Keratinocyte (primary cell): ENCODE results near the gene SLC39A11. TPM values are rescaled to one million over a fixed set of nuclear protein-coding genes. Genes with fewer than 3 reads are reported as not detected.

ENCODE experiments used
- DNase-seq: peaks from one replicate; pipeline ENCODE4 v3.0.0-alpha.2; 2011; ENCODE audit warnings: low read depth, missing footprints, low spot score
- FAIRE-seq: peaks from 2 replicates; lab custom pipeline; 2011; peaks lifted over from hg19 to GRCh38; lab: Jason Lieb, UNC
- H2AFZ ChIP-seq: 2 replicates; pipeline ENCODE4 v1.6.0; 2012; ENCODE audit warnings: low read length, control low read depth, inconsistent platforms; ENCODE audit not compliant: control insufficient read depth
- H3K27ac ChIP-seq: 2 replicates; pipeline ENCODE4 v1.5.1; 2011; ENCODE audit warnings: low read length; ENCODE audit not compliant: control insufficient read depth, insufficient read depth
- H3K27me3 ChIP-seq: 3 replicates; pipeline ENCODE4 v1.6.0; 2011; ENCODE audit warnings: low read length; ENCODE audit not compliant: control insufficient read depth, insufficient read depth; ENCODE audit errors: extremely low read depth
- H3K36me3 ChIP-seq, 2 experiments: 2 replicates in 1 of 2; 3 replicates in 1 of 2; pipeline ENCODE4 v1.5.1; 2011; ENCODE audit warnings: low read length in 2 of 2, mild to moderate bottlenecking in 1 of 2; ENCODE audit not compliant: control insufficient read depth in 2 of 2, insufficient read depth in 2 of 2; ENCODE audit errors: extremely low read depth in 1 of 2
- H3K4me1 ChIP-seq: 3 replicates; pipeline ENCODE4 v1.5.1; 2011; ENCODE audit warnings: low read length; ENCODE audit not compliant: control insufficient read depth, insufficient read depth; ENCODE audit errors: extremely low read depth
- H3K4me2 ChIP-seq: 3 replicates; pipeline ENCODE4 v1.6.0; 2011; ENCODE audit warnings: low read depth, low read length; ENCODE audit not compliant: control insufficient read depth, insufficient read depth; ENCODE audit errors: extremely low read depth
- H3K4me3 ChIP-seq, 3 experiments: fragments of 200-600 bp in 1 of 3; sonication (generic) in 1 of 3; 2 replicates in 2 of 3; 3 replicates in 1 of 3; pipeline ENCODE4 v1.5.1; 2011 to 2016; ENCODE audit warnings: low read length in 3 of 3, mild to moderate bottlenecking in 3 of 3, control low read depth in 2 of 3, inconsistent platforms in 1 of 3, low read depth in 1 of 3, mixed read lengths in 1 of 3, mixed run types in 1 of 3, moderate library complexity in 1 of 3; ENCODE audit not compliant: control insufficient read depth in 2 of 3, insufficient read depth in 2 of 3; ENCODE audit errors: extremely low read depth in 1 of 3
- H3K79me2 ChIP-seq: 2 replicates; pipeline ENCODE4 v1.6.0; 2012; ENCODE audit warnings: low read length; ENCODE audit not compliant: control insufficient read depth, insufficient read depth
- H3K9ac ChIP-seq: 3 replicates; pipeline ENCODE4 v1.6.0; 2011; ENCODE audit warnings: low read length; ENCODE audit not compliant: control insufficient read depth, insufficient read depth; ENCODE audit errors: extremely low read depth
- H3K9me1 ChIP-seq: 3 replicates; pipeline ENCODE4 v1.6.0; 2011; ENCODE audit warnings: low read length; ENCODE audit not compliant: control insufficient read depth, insufficient read depth; ENCODE audit errors: extremely low read depth
- H3K9me3 ChIP-seq: 2 replicates; pipeline ENCODE4 v1.5.1; 2012; ENCODE audit warnings: low read depth, low read length; ENCODE audit not compliant: control insufficient read depth
- H4K20me1 ChIP-seq: 3 replicates; pipeline ENCODE4 v1.6.0; 2011; ENCODE audit warnings: low read length; ENCODE audit not compliant: control insufficient read depth, insufficient read depth; ENCODE audit errors: extremely low read depth
- EZH2 ChIP-seq: IDR thresholded peaks from one replicate; pipeline ENCODE4 v1.6.1; 2012; ENCODE audit warnings: inconsistent platforms, mild to moderate bottlenecking, low read length, moderate library complexity
- dilution Hi-C: fragments of 300-500 bp; cut with MboI; formaldehyde crosslinking; loops from one replicate; pipeline ENCODE4 v1.7.0; 2020; ENCODE audit warnings: low sequenced_read_pairs; ENCODE audit not compliant: extremely low pct_ligation_motif_present
- polyA plus RNA-seq, 5 experiments: library from polyadenylated mRNA; depleted of rRNA in 3 of 5; stranded (reverse) in 3 of 5; stranded (forward) in 1 of 5; unstranded in 1 of 5; fragments of >200 nt; gene quantifications; 1 replicate in 1 of 5; 2 replicates in 3 of 5; 3 replicates in 1 of 5; pipeline versions ENCODE4 v1.2.1 to v1.2.3, GENCODE V29; 2011 to 2012; ENCODE audit warnings: missing spikeins in 2 of 5, low read depth in 1 of 5, low replicate concordance in 1 of 5
- TF ChIP-seq, protein P1 (sequence below), 3 experiments: IDR thresholded peaks in 1 of 3; conservative IDR thresholded peaks in 1 of 3; optimal IDR thresholded peaks in 1 of 3; 2 replicates in 2 of 3; 3 replicates in 1 of 3; pipeline versions ENCODE3 to v1.5.1; 2011; ENCODE audit warnings: low read length in 3 of 3, mild to moderate bottlenecking in 3 of 3, moderate library complexity in 2 of 3, control low read depth in 1 of 3, inconsistent platforms in 1 of 3; ENCODE audit not compliant: insufficient read depth in 2 of 3; ENCODE audit errors: extremely low read depth in 1 of 3

SLC39A11 gene
- polyA plus RNA-seq, 1 donor (not counting 4 experiments of a cell fraction or from before 2014, with no cell fraction given): 11.5 TPM

DNA sequence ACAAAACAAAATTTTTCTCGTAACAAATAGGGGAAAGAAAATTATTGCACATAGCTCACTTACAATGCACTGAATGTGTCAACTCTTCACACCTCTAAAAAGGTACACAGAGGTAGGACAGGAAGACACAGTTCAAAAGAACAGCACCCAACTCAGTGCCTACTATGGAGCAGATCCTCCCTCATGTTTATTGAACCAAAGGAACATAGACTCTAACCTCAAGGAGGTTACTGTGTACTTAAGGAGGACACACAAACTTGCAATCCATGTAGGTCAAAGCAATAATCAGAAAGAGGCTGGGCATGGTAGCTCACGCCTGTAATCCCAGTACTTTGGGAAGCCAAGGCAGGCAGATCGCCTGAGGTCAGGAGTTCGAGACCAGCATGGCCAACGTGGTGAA is 50.3 kb downstream of the SLC39A11 start:
- no peaks in the 10 kb centered on the region for H3K79me2 ChIP-seq
- H3K4me2 ChIP-seq: no peak overlapping the region
- no peaks in the 10 kb centered on the region for H4K20me1 ChIP-seq
- dilution Hi-C loops: no loop called here
- H2AFZ ChIP-seq: no peak overlapping the region
- no peaks in the 10 kb centered on the region for H3K27me3 ChIP-seq
- H3K9me1 ChIP-seq: no peaks in the 10 kb centered on the region
- TF ChIP-seq, protein P1, sequence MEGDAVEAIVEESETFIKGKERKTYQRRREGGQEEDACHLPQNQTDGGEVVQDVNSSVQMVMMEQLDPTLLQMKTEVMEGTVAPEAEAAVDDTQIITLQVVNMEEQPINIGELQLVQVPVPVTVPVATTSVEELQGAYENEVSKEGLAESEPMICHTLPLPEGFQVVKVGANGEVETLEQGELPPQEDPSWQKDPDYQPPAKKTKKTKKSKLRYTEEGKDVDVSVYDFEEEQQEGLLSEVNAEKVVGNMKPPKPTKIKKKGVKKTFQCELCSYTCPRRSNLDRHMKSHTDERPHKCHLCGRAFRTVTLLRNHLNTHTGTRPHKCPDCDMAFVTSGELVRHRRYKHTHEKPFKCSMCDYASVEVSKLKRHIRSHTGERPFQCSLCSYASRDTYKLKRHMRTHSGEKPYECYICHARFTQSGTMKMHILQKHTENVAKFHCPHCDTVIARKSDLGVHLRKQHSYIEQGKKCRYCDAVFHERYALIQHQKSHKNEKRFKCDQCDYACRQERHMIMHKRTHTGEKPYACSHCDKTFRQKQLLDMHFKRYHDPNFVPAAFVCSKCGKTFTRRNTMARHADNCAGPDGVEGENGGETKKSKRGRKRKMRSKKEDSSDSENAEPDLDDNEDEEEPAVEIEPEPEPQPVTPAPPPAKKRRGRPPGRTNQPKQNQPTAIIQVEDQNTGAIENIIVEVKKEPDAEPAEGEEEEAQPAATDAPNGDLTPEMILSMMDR (optimal IDR thresholded peaks at IDR 0.05 in 1 of 3, IDR thresholded peaks at IDR 0.05 in 1 of 3, conservative IDR thresholded peaks at IDR 0.05 in 1 of 3; ENCODE audit: extremely low read depth in 1 of 3, insufficient read depth in 2 of 3, low read length in 3 of 3): no peak
- TF ChIP-seq EZH2: no peak
- H3K36me3 ChIP-seq: no peaks in the 10 kb centered on the region
- H3K27ac ChIP-seq: no peak overlapping the region
- no peak overlapping the region for H3K9ac ChIP-seq
- H3K4me1 ChIP-seq: peaks cover 3% of the 10 kb centered on the region
- DNase-seq (no peak), FAIRE-seq (no peak)
- no peaks in the 10 kb centered on the region for H3K9me3 ChIP-seq
- H3K4me3 ChIP-seq: no peak overlapping the region

DNA sequence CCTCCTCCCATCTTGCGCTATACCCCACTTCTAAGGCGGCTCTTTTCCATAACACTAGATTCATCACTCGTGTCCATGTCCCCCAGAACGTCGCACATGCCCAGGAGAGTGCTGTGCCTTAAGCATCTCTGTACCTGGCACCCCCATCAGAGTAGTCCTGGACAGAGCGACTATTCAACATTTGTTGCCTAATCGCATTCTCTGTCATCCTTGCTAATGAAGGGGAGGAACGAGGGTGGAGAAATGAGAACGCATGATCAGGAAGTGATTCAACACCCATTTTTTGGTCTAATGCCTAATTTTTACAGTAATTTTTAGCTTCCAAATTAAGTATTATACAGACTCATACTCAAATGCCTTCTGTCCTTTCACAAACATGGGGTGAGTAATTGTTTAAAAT is 53.2 kb downstream of the SLC39A11 start:
- Histone ChIP-seq H3K9me1 (no peaks in the 10 kb centered on the region), H3K4me1 (peaks cover 3% of the 10 kb centered on the region), H3K27me3 (no peaks in the 10 kb centered on the region), H3K4me3 (no peak overlapping the region), H3K27ac (no peak overlapping the region), H3K36me3 (no peaks in the 10 kb centered on the region), H2AFZ (no peak overlapping the region), H3K9ac (no peak overlapping the region), H3K79me2 (no peaks in the 10 kb centered on the region), H4K20me1 (no peaks in the 10 kb centered on the region), H3K4me2 (no peak overlapping the region), H3K9me3 (no peaks in the 10 kb centered on the region)
- FAIRE-seq (no peak), DNase-seq (no peak)
- dilution Hi-C loops: no loop called here
- no peak for TF ChIP-seq EZH2
- TF ChIP-seq, protein P1 (optimal IDR thresholded peaks at IDR 0.05 in 1 of 3, IDR thresholded peaks at IDR 0.05 in 1 of 3, conservative IDR thresholded peaks at IDR 0.05 in 1 of 3; ENCODE audit: extremely low read depth in 1 of 3, insufficient read depth in 2 of 3, low read length in 3 of 3): no peak
